ENCODE results near the gene RNF166. TPM values are rescaled to one million over a fixed set of nuclear protein-coding genes. Genes with fewer than 3 reads are reported as not detected.

RNF166 gene
- total RNA-seq, 4 donors from 2014 or later: 19.5 to 27.8 (median 22.3) TPM

- H3K4me3 ChIP-seq: no peak overlapping the region
- H3K36me3 ChIP-seq: peaks cover 0 to 10% of the 10 kb centered on the region in 2 donors
- 20% methylated on average over 1 of the region's 32 CpGs; no CpG with 5 or more reads in 1 of the 2 donors for WGBS, 2 donors (ENCODE audit: low coverage in 1 of 2)
- ATAC-seq: no peak
- H3K27me3 ChIP-seq: peaks cover 57% of the 10 kb centered on the region
- no peaks in the 10 kb centered on the region for H3K9me3 ChIP-seq
- TF ChIP-seq POLR2A (IDR thresholded peaks at IDR 0.05) (no peak), POLR2AphosphoS5 (IDR thresholded peaks at IDR 0.05) (no peak)
- no peak overlapping the region for H3K27ac ChIP-seq
- H3K4me1 ChIP-seq: peaks cover 0 to 6% (median 0%) of the 10 kb centered on the region in 3 donors
These were observed 27.8 kb downstream of the RNF166 start for GRCh38 chr16:88678224-88678979.

GRCh38 chr16:88677721-88678120 is 28.5 kb downstream of the RNF166 start:
- peaks cover 0 to 6% (median 0%) of the 10 kb centered on the region in 3 donors for H3K4me1 ChIP-seq
- H3K27me3 ChIP-seq: peaks cover 50% of the 10 kb centered on the region
- no peak overlapping the region for H3K27ac ChIP-seq
- ATAC-seq: no peak
- no peaks in the 10 kb centered on the region for H3K9me3 ChIP-seq
- peaks cover 0 to 11% of the 10 kb centered on the region in 2 donors for H3K36me3 ChIP-seq
- WGBS, 2 donors (ENCODE audit: low coverage in 1 of 2): 40 to 60% methylated on average over 1 of the region's 13 CpGs
- no peak overlapping the region for H3K4me3 ChIP-seq
- TF ChIP-seq POLR2AphosphoS5 (IDR thresholded peaks at IDR 0.05): no peak
- no peak for TF ChIP-seq CTCF (IDR thresholded peaks at IDR 0.05)
- TF ChIP-seq POLR2A (IDR thresholded peaks at IDR 0.05): no peak
- no peak for TF ChIP-seq EP300 (IDR thresholded peaks at IDR 0.05)

GRCh38 chr16:88676502-88677242 is 29.5 kb downstream of the RNF166 start:
- WGBS, 2 donors (ENCODE audit: low coverage in 1 of 2): 100% methylated on average over 3 of the region's 22 CpGs; no CpG with 5 or more reads in 1 of the 2 donors
- Histone ChIP-seq H3K27ac (no peak overlapping the region), H3K4me1 (peaks cover 0 to 6% (median 0%) of the 10 kb centered on the region in 3 donors), H3K9me3 (no peaks in the 10 kb centered on the region), H3K27me3 (peaks cover 40% of the 10 kb centered on the region), H3K36me3 (peaks cover 0 to 18% of the 10 kb centered on the region in 2 donors), H3K4me3 (no peak overlapping the region)
- ATAC-seq: no peak
- TF ChIP-seq CTCF (IDR thresholded peaks at IDR 0.05) (no peak), EP300 (IDR thresholded peaks at IDR 0.05) (no peak), POLR2A (IDR thresholded peaks at IDR 0.05) (no peak), POLR2AphosphoS5 (IDR thresholded peaks at IDR 0.05) (no peak)

GRCh38 chr16:88673716-88674379 is 32.4 kb downstream of the RNF166 start:
- ATAC-seq: no peak
- TF ChIP-seq EP300 (IDR thresholded peaks at IDR 0.05): no peak
- TF ChIP-seq POLR2AphosphoS5 (IDR thresholded peaks at IDR 0.05): no peak
- TF ChIP-seq CTCF (IDR thresholded peaks at IDR 0.05): no peak
- TF ChIP-seq POLR2A (IDR thresholded peaks at IDR 0.05): no peak
- Histone ChIP-seq H3K27ac (no peak overlapping the region), H3K36me3 (peaks cover 0 to 18% of the 10 kb centered on the region in 2 donors), H3K27me3 (peaks cover 11% of the 10 kb centered on the region), H3K9me3 (no peaks in the 10 kb centered on the region), H3K4me1 (no peaks in the 10 kb centered on the region), H3K4me3 (no peak overlapping the region)
- 87% methylated on average over 4 to 5 of the region's 19 CpGs for WGBS, 2 donors (ENCODE audit: low coverage in 1 of 2)

- H3K36me3 ChIP-seq: peaks cover 0 to 22% of the 10 kb centered on the region in 2 donors
- no peak for ATAC-seq
- 66 to 92% methylated on average over 2 to 10 of the region's 11 CpGs for WGBS, 2 donors (ENCODE audit: low coverage in 1 of 2)
- H3K4me1 ChIP-seq: no peaks in the 10 kb centered on the region
- H3K9me3 ChIP-seq: no peaks in the 10 kb centered on the region
- H3K27ac ChIP-seq: no peak overlapping the region
- no peak for TF ChIP-seq CTCF (IDR thresholded peaks at IDR 0.05)
- TF ChIP-seq POLR2A (IDR thresholded peaks at IDR 0.05): no peak
- TF ChIP-seq EP300 (IDR thresholded peaks at IDR 0.05): no peak
- no peak for TF ChIP-seq POLR2AphosphoS5 (IDR thresholded peaks at IDR 0.05)
- peaks cover under 1% of the 10 kb centered on the region for H3K27me3 ChIP-seq
- no peak overlapping the region for H3K4me3 ChIP-seq
These were observed 33.4 kb downstream of the RNF166 start for GRCh38 chr16:88672776-88673175.
